Gastroesophageal sphincter (tissue), 3 donors: Measurements from ENCODE around the gene SWSAP1.

ENCODE experiments used
- POLR2A ChIP-seq, 2 donors: fragments of 450-650 bp; IDR thresholded peaks; one replicate each; pipeline ENCODE4 v1.6.1; 2017; ENCODE audit warnings: antibody characterized with exemption in 2 of 2, mild to moderate bottlenecking in 2 of 2, moderate library complexity in 1 of 2
- TF ChIP-seq, protein P1 (sequence below), 4 experiments: fragments of 200-600 bp in 2 of 4; fragments of 450-650 bp in 2 of 4; sonication (generic) in 1 of 4; IDR thresholded peaks; one replicate each; pipeline ENCODE4 v1.5.1; 2017 to 2019; ENCODE audit warnings: antibody characterized with exemption in 4 of 4, mild to moderate bottlenecking in 2 of 4, moderate library complexity in 2 of 4

DNA sequence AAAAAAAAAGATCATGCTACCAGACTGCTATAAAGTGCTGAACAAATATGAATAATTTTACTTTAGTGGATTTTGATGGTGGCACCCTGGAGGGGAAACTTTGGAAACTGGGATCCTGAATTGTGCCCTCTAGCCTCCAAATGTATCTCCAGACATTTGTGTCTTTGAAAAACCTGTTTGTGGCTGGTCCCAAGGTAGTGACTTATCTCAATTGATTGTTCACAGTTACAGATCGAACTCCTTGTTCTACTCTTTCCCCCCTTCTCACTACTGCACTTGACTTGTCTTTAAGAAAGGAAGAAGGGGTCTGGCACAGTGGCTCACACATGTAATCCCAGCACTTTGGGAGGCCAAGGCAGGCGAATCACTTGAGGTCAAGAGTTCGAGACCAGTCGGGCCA, 34.1 kb downstream of the SWSAP1 start:
- TF ChIP-seq, protein P1, sequence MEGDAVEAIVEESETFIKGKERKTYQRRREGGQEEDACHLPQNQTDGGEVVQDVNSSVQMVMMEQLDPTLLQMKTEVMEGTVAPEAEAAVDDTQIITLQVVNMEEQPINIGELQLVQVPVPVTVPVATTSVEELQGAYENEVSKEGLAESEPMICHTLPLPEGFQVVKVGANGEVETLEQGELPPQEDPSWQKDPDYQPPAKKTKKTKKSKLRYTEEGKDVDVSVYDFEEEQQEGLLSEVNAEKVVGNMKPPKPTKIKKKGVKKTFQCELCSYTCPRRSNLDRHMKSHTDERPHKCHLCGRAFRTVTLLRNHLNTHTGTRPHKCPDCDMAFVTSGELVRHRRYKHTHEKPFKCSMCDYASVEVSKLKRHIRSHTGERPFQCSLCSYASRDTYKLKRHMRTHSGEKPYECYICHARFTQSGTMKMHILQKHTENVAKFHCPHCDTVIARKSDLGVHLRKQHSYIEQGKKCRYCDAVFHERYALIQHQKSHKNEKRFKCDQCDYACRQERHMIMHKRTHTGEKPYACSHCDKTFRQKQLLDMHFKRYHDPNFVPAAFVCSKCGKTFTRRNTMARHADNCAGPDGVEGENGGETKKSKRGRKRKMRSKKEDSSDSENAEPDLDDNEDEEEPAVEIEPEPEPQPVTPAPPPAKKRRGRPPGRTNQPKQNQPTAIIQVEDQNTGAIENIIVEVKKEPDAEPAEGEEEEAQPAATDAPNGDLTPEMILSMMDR (IDR thresholded peaks at IDR 0.05) = no peak
- TF ChIP-seq POLR2A (IDR thresholded peaks at IDR 0.05) = no peak
